NCI-H2196 treated with DMSO at 0.1 percent for 48 hours (cell line): Measurements from ENCODE around the gene SWI5.

Source experiments
- DNase-seq: peaks from one replicate; lab custom pipeline; 2025; ENCODE audit not compliant: unreplicated experiment; lab: John Stamatoyannopoulos, UW

Gene SWI5

GRCh38 chr9:128314697-128315096, 38.6 kb downstream of the SWI5 start:
- no peak for DNase-seq

DNA sequence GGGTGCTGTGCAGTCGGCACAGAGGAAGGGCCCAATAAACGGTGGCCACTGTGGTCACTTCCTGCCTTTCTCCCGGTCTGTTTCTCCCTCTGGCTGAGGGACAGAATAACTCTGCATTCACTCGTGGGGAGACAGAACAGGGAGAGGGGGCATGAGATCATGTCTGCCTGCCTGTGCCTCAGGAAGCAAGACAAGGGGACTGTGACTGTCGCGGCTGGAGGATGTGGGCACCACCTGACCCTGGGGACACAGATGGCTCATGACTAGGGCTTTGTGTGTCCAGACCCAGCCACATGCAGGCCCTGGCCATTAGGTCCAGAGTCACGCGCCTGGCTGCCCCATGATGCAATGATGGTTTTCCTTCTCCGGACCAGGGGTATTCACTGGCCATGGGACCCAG, 40.3 kb downstream of the SWI5 start:
- DNase-seq = no peak

DNA sequence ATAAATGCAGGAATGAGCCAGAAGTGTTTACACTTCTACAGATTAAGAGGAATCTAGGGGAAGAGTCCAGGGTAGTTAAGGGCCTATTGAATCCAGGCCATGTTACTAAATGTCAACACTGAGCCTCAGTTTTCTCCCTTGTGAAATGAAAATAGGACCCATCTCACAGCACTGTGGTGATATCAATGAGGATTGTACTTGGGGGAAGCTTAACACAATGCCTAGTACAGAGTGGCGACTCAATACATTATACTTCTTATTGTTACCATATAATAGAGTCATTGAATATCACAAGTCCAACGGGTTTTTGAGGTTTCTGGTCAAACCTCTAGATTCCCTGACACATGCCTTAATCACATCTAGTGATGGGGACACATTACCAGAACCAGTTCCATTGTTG, 41.6 kb downstream of the SWI5 start:
- DNase-seq = no peak

DNA sequence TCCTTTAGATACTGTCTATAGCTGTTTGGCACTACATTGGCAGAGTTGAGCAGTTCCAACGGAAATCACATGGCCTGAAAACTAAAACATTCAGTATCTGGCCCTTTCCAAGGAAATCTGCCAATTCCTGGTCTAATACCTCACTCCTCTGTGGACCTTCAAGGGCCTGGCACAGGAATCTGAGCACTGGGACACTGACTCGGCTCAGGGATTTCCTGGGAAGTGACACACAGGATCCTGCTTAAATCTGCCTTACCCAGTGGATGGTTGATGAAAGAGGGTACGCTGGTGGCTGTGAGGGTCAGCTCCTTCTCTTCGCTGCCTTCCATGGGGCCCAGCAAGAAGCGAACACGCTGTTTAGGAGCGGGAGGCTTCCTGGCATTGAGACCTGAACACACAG, 45.3 kb downstream of the SWI5 start:
- no peak for DNase-seq

GRCh38 chr9:128321879-128322403, 45.9 kb downstream of the SWI5 start:
- DNase-seq = peak; percentile 80

DNA sequence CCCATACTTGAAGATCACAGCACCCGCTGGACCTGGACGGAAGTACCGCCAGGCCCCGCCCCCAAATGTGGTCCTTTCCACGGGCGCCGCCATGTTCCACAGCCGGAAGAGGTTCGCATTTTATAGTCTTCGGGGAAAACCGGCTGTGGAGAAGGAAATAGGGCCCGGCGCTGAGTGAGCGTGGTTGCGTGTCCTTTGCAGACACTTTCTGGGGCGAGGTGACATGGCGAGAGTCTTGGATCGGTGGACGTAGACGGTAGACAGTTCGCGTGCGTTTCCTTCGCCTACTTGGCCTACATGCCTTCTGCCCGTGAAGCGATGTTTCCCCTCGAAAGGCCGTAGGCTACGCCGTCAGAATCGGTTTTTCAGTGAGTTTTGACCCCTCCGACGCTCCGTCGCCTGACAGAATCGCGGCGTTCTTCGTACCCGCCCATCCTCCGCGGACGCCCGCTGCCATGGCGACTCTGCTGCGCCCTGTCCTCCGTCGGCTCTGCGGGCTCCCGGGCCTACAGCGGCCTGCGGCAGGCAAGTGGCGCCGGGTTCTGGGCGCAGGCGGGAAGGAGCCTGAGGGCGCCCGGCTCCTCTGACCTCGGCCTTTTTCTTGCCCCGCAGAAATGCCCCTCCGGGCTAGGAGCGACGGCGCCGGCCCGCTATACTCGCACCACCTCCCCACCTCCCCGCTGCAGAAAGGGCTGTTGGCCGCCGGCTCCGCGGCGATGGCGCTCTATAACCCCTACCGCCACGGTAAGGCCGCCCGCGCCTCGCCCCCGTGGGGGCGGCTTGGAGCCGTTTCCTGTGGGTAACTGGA, 46.5 kb downstream of the SWI5 start, which contains the start of the genes COQ4 and TRUB2:
COQ4 (plus strand) TSS at position 436 of the 808 bp plus-strand sequence; CDS start at position 456, 20 bp downstream.
TRUB2 (minus strand) TSS at position 44 of the 808 bp plus-strand sequence; CDS start at position 5, 39 bp downstream.
- DNase-seq = peak; percentile 91

GRCh38 chr9:128323212-128323730, 47.2 kb downstream of the SWI5 start:
- no peak for DNase-seq

GRCh38 chr9:128323791-128324190, 47.7 kb downstream of the SWI5 start:
- DNase-seq = no peak

- no peak for DNase-seq
Observed at GRCh38 chr9:128324401-128324800, 48.3 kb downstream of the SWI5 start.

DNA sequence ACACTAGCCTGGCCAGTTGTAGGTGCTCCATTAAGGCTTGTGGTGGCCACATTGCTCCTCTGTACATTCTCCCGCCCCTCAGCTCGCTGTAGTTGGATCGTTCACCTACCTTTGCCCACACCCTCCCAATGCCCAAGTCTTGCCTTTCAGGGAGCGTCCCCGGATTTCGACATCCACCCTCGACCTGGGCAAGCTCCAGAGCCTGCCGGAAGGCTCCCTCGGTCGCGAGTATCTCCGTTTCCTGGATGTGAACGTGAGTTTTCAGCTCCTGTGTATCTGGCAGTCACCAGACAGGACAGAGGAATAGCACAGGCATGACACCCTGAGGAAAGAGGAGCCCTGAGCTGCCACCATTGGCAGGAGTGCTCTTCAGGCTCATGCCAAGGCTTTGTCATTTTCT, 49.6 kb downstream of the SWI5 start:
- no peak for DNase-seq

GRCh38 chr9:128333451-128333869, 57.4 kb downstream of the SWI5 start:
- no peak for DNase-seq

- no peak for DNase-seq
Observed at GRCh38 chr9:128335161-128335560, 59.1 kb downstream of the SWI5 start.

- DNase-seq = no peak
Observed at GRCh38 chr9:128335914-128336313, 59.8 kb downstream of the SWI5 start.

DNA sequence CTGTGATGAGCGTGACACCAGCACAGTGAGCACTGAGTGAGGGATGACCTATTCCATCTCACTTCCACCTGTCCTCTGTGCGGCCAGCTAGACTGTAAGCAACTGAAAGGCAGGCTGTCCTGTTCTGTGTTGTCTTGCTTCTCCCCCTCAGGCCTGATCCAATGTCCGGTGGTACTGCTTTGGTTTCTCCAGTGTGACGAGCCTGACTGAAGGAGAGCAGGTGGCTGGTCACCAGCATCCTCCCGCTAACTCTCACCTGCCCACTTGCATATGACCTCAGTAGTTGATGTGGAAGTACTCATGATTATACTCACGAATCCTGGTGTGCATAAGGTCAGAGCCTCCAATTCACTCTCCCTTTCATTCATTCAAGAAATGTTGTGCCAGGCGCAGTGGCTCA, 61.9 kb downstream of the SWI5 start:
- no peak for DNase-seq
